ENCODE results near the gene ZBTB17. TPM values are rescaled to one million over a fixed set of nuclear protein-coding genes. Genes with fewer than 3 reads are reported as not detected.
"Not testable (repeated sequence)": the region's sequence is repeated elsewhere in the genome, so short reads cannot be mapped to it uniquely, and the experiment has no call there.

Gene ZBTB17
- total RNA-seq, 1 experiment from 2014 or later, result 50.3 TPM

DNA sequence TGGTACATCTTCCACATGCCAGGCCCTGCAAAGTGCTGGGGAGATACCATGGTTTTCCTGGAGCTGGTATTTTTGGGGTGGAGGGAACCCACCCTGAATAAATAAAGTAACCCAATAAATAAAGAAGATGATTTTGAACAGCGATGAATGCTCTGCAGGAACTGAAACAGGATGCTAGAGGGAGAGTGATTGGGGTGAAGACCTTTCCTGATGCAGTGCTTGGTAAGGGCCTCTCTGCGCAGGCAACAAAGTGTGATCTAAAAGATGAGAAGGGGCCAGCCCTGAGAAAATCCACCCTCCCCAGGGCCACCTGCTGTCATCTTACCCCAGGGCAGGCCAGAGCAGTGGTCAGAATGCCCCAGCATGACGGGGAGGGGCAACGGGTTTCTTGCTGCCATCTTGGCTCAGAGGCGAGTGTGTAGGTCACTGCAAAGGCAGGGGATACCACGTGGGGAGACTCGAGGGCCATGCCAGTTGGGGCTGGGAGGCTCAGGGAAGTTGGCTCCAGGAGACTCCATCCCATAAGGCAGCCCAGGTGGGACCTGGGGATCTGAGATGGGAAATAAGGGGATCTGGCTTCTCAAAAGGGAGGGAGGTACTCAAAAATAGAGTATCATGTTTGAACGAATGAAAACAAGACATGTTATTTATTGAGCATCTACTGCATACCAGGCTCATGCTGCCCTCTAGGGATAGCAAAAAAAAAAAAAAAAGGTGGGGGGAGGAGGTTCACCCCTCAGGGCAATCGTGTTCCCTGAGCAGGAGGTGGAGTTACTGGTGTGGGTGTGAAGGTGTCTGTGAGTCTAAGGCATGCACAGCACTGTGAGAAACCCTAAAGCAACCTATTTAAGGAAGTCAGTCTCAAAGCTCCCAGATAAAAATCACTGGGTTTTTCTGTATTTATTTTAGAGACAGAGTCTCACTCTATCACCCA, 30.9 kb upstream of the ZBTB17 start:
- ChIA-PET POLR2A (ENCODE audit: low non-redundant PET) (no interaction called here), CTCF (interaction anchor here (0.6 kb wide), 1 partner anchor 287 kb away, joined by 4 read pairs; no protein-coding TSS in a partner anchor)
- Histone ChIP-seq H3K4me3 (ENCODE audit: low read depth, low read length, poor library complexity, severe bottlenecking) (no peak overlapping the region), H3K9me3 (ENCODE audit: low read depth, low read length, poor library complexity, severe bottlenecking) (no peaks in the 10 kb centered on the region), H3K4me1 (ENCODE audit: insufficient read depth, low read length, poor library complexity, severe bottlenecking) (no peaks in the 10 kb centered on the region), H3K27me3 (replicated peaks; ENCODE audit: insufficient read depth, low read depth, low read length, poor library complexity) (no peaks in the 10 kb centered on the region), H3K36me3 (ENCODE audit: insufficient read depth, low read length, poor library complexity, severe bottlenecking) (no peaks in the 10 kb centered on the region), H3K27ac (ENCODE audit: low read depth, low read length, poor library complexity, severe bottlenecking) (no peak overlapping the region)
- intact Hi-C loops (cut with micrococcal nuclease; ENCODE audit: unreplicated experiment), result loop anchor here (5.0 kb wide), 1 partner anchor 355 kb away; no protein-coding TSS in a partner anchor
- DNase-seq (ENCODE audit: low spot score), result peak; percentile 22
- BruUV-seq (replicated peaks), result no TSS peak
- TF ChIP-seq CTCF (conservative IDR thresholded peaks at IDR 0.05; ENCODE audit: low read depth, low read length) (peak; percentile 42), EZH2 (IDR thresholded peaks at IDR 0.05; ENCODE audit: borderline replicate concordance, low read depth, low read length, poor library complexity, severe bottlenecking) (no peak)

DNA sequence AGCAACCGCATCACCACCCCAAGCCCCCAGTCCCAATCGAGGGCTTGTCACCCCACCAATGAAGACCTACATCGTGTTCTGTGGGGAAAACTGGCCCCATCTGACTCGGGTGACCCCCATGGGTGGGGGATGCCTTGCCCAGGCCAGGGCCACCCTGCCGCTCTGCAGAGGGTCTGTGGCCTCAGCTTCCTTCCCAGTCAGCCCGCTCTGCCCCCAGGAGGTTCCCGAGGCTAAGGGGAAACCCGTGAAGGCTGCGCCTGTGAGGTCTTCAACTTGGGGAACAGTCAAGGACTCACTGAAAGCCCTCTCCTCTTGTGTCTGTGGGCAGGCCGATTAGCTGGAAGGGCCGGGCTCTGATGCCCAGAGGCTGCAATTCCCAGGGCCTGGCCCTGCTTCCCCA, 30.1 kb upstream of the ZBTB17 start:
- no peaks in the 10 kb centered on the region for H3K36me3 ChIP-seq (ENCODE audit: insufficient read depth, low read length, poor library complexity, severe bottlenecking)
- CTCF ChIA-PET, result no interaction called here
- no TSS peak for BruUV-seq (replicated peaks)
- H3K9me3 ChIP-seq (ENCODE audit: low read depth, low read length, poor library complexity, severe bottlenecking), result no peaks in the 10 kb centered on the region
- no peaks in the 10 kb centered on the region for H3K27me3 ChIP-seq (replicated peaks; ENCODE audit: insufficient read depth, low read depth, low read length, poor library complexity)
- intact Hi-C loops (cut with micrococcal nuclease; ENCODE audit: unreplicated experiment), result loop anchor here (5.0 kb wide), 1 partner anchor 356 kb away; no protein-coding TSS in a partner anchor
- H3K27ac ChIP-seq (ENCODE audit: low read depth, low read length, poor library complexity, severe bottlenecking), result no peak overlapping the region
- DNase-seq (ENCODE audit: low spot score), result no peak
- TF ChIP-seq EZH2 (IDR thresholded peaks at IDR 0.05; ENCODE audit: borderline replicate concordance, low read depth, low read length, poor library complexity, severe bottlenecking) (no peak), CTCF (conservative IDR thresholded peaks at IDR 0.05; ENCODE audit: low read depth, low read length) (no peak)
- no peak overlapping the region for H3K4me3 ChIP-seq (ENCODE audit: low read depth, low read length, poor library complexity, severe bottlenecking)
- H3K4me1 ChIP-seq (ENCODE audit: insufficient read depth, low read length, poor library complexity, severe bottlenecking), result no peaks in the 10 kb centered on the region
- POLR2A ChIA-PET (ENCODE audit: low non-redundant PET), result no interaction called here

DNA sequence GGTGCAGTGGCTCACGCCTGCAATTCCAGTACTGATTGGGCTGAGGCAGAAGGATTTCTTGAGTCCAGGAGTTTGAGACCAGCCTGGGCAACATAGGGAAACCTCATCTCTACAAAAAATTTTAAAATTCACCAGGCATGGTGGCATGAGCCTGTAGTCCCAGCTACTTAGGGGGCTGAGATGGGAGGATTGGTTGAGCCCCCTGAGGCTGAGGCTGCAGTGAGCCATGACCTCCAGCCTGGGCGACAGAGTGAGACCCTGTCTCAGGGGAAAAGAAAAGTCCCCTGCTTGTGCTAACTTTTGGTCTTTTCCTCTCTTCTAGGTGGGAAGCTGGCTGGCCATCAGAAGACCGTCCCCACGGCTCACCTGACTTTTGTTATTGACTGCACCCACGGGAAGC, 29.7 kb upstream of the ZBTB17 start:
- H3K27me3 ChIP-seq (replicated peaks; ENCODE audit: insufficient read depth, low read depth, low read length, poor library complexity), result no peaks in the 10 kb centered on the region
- no peak for DNase-seq (ENCODE audit: low spot score)
- no peak overlapping the region for H3K4me3 ChIP-seq (ENCODE audit: low read depth, low read length, poor library complexity, severe bottlenecking)
- no peak overlapping the region for H3K27ac ChIP-seq (ENCODE audit: low read depth, low read length, poor library complexity, severe bottlenecking)
- TF ChIP-seq CTCF (conservative IDR thresholded peaks at IDR 0.05; ENCODE audit: low read depth, low read length) (no peak), EZH2 (IDR thresholded peaks at IDR 0.05; ENCODE audit: borderline replicate concordance, low read depth, low read length, poor library complexity, severe bottlenecking) (no peak)
- intact Hi-C loops (cut with micrococcal nuclease; ENCODE audit: unreplicated experiment), result loop anchor here (5.0 kb wide), 1 partner anchor 357 kb away; no protein-coding TSS in a partner anchor
- H3K36me3 ChIP-seq (ENCODE audit: insufficient read depth, low read length, poor library complexity, severe bottlenecking), result no peaks in the 10 kb centered on the region
- H3K4me1 ChIP-seq (ENCODE audit: insufficient read depth, low read length, poor library complexity, severe bottlenecking), result no peaks in the 10 kb centered on the region
- BruUV-seq (replicated peaks), result no TSS peak
- CTCF ChIA-PET, result no interaction called here
- no peaks in the 10 kb centered on the region for H3K9me3 ChIP-seq (ENCODE audit: low read depth, low read length, poor library complexity, severe bottlenecking)
- POLR2A ChIA-PET (ENCODE audit: low non-redundant PET), result no interaction called here

DNA sequence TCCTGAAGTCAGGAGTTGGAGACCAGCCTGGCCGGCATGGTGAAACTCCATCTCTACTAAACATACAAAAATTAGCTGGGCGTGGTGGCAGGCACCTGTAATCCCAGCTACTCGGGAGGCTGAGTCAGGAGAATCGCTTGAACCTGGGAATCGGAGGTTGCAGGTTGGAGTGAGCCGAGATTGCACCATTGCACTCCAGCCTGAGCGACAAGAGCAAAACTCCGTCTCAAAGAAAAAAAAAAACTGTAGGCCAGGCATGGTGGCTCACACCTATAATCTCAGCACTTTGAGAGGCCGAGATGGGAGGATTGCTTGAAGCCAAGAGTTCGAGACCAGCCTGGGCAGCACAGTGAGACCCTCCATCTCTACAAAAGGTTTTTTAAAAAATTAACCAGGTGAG, 25.4 kb upstream of the ZBTB17 start:
- H3K36me3 ChIP-seq (ENCODE audit: insufficient read depth, low read length, poor library complexity, severe bottlenecking); H3K9me3 ChIP-seq (ENCODE audit: low read depth, low read length, poor library complexity, severe bottlenecking); H3K27me3 ChIP-seq (replicated peaks; ENCODE audit: insufficient read depth, low read depth, low read length, poor library complexity); DNase-seq (ENCODE audit: low spot score); BruUV-seq (replicated peaks); POLR2A ChIA-PET (ENCODE audit: low non-redundant PET); H3K4me1 ChIP-seq (ENCODE audit: insufficient read depth, low read length, poor library complexity, severe bottlenecking); H3K27ac ChIP-seq (ENCODE audit: low read depth, low read length, poor library complexity, severe bottlenecking); intact Hi-C loops (cut with micrococcal nuclease; ENCODE audit: unreplicated experiment); H3K4me3 ChIP-seq (ENCODE audit: low read depth, low read length, poor library complexity, severe bottlenecking): not testable (repeated sequence)
- CTCF ChIA-PET, result interaction anchor here (0.7 kb wide), 1 partner anchor 488 kb away, joined by 9 read pairs; no protein-coding TSS in a partner anchor

All from A673 (cell line).